ENCODE measurements around the gene SLC9A3. TPM values are rescaled to one million over a fixed set of nuclear protein-coding genes. Genes with fewer than 3 reads are reported as not detected.
"Not testable (repeated sequence)": the region's sequence is repeated elsewhere in the genome, so short reads cannot be mapped to it uniquely, and the experiment has no call there.

Gene SLC9A3
- total and polyA plus RNA-seq, 4 experiments from 2014 or later, result 2.2 to 3.1 (median 2.8) TPM

GRCh38 chr5:561408-561807, 37.2 kb upstream of the SLC9A3 start:
- peaks cover 0 to 2% (median 0%) of the 10 kb centered on the region in 8 donors for H3K9me3 Mint-ChIP-seq
- H3K27me3 ChIP-seq (ENCODE audit: insufficient read depth, low read length), result no peaks in the 10 kb centered on the region
- intact Hi-C loops (cut with micrococcal nuclease), result no loop called here
- no peaks in the 10 kb centered on the region for H3K4me1 ChIP-seq (ENCODE audit: insufficient read depth, low read length)
- no peak overlapping the region for H3K4me3 Mint-ChIP-seq
- CTCF ChIA-PET (ENCODE audit: partially characterized antibody), result no interaction called here
- peaks cover 0 to 2% (median 0%) of the 10 kb centered on the region in 4 donors for H3K4me1 Mint-ChIP-seq
- no peaks in the 10 kb centered on the region for H3K36me3 Mint-ChIP-seq
- no peak for DNase-seq
- POLR2A ChIA-PET (ENCODE audit: partially characterized antibody), result no interaction called here
- no peaks in the 10 kb centered on the region for H3K36me3 ChIP-seq (ENCODE audit: insufficient read depth, low read length)
- H3K4me3 ChIP-seq (ENCODE audit: low read length in 2 of 2), result no peak overlapping the region
- no peak overlapping the region for H3K27ac ChIP-seq (ENCODE audit: low read depth, low read length)
- peaks cover 10 to 12% of the 10 kb centered on the region in 2 donors for H3K27me3 Mint-ChIP-seq
- no peaks in the 10 kb centered on the region for H3K9me3 ChIP-seq (ENCODE audit: control insufficient read depth in 1 of 2, low read length in 2 of 2)
- no peak overlapping the region for H3K27ac Mint-ChIP-seq

GRCh38 chr5:560792-561166, 36.5 kb upstream of the SLC9A3 start:
- intact Hi-C loops (cut with micrococcal nuclease), result no loop called here
- Histone ChIP-seq H3K9me3 (ENCODE audit: control insufficient read depth in 1 of 2, low read length in 2 of 2) (no peaks in the 10 kb centered on the region), H3K36me3 (ENCODE audit: insufficient read depth, low read length) (no peaks in the 10 kb centered on the region), H3K27ac (ENCODE audit: low read depth, low read length) (no peak overlapping the region), H3K4me1 (ENCODE audit: insufficient read depth, low read length) (no peaks in the 10 kb centered on the region), H3K27me3 (ENCODE audit: insufficient read depth, low read length) (no peaks in the 10 kb centered on the region), H3K4me3 (ENCODE audit: low read length in 2 of 2) (no peak overlapping the region)
- Mint-ChIP-seq H3K4me1 (peaks cover 0 to 2% (median 0%) of the 10 kb centered on the region in 4 donors), H3K27me3 (peaks cover 8 to 10% of the 10 kb centered on the region in 2 donors), H3K27ac (no peak overlapping the region), H3K36me3 (no peaks in the 10 kb centered on the region), H3K9me3 (peaks cover 0 to 2% (median 0%) of the 10 kb centered on the region in 8 donors), H3K4me3 (no peak overlapping the region)
- no peak for DNase-seq
- ChIA-PET CTCF (ENCODE audit: partially characterized antibody) (no interaction called here), POLR2A (ENCODE audit: partially characterized antibody) (no interaction called here)

GRCh38 chr5:558871-559503, 34.7 kb upstream of the SLC9A3 start:
- Mint-ChIP-seq H3K9me3 (peaks cover 0 to 2% (median 0%) of the 10 kb centered on the region in 8 donors), H3K27ac (no peak overlapping the region), H3K4me1 (peaks cover 0 to 2% (median 0%) of the 10 kb centered on the region in 4 donors), H3K27me3 (peaks cover 8 to 10% of the 10 kb centered on the region in 2 donors), H3K4me3 (no peak overlapping the region), H3K36me3 (no peaks in the 10 kb centered on the region)
- Histone ChIP-seq H3K9me3 (ENCODE audit: control insufficient read depth in 1 of 2, low read length in 2 of 2) (no peaks in the 10 kb centered on the region), H3K27ac (ENCODE audit: low read depth, low read length) (no peak overlapping the region), H3K4me1 (ENCODE audit: insufficient read depth, low read length) (no peaks in the 10 kb centered on the region), H3K36me3 (ENCODE audit: insufficient read depth, low read length) (no peaks in the 10 kb centered on the region), H3K27me3 (ENCODE audit: insufficient read depth, low read length) (no peaks in the 10 kb centered on the region), H3K4me3 (ENCODE audit: low read length in 2 of 2) (no peak overlapping the region)
- intact Hi-C loops (cut with micrococcal nuclease), result no loop called here
- POLR2A ChIA-PET (ENCODE audit: partially characterized antibody), result no interaction called here
- DNase-seq, result no peak
- CTCF ChIA-PET (ENCODE audit: partially characterized antibody), result no interaction called here

- ChIA-PET POLR2A (ENCODE audit: partially characterized antibody) (no interaction called here), CTCF (ENCODE audit: partially characterized antibody) (no interaction called here)
- no peak for DNase-seq
- H3K4me1 Mint-ChIP-seq, result peaks cover 0 to 2% (median 0%) of the 10 kb centered on the region in 4 donors
- Histone ChIP-seq H3K27me3 (ENCODE audit: insufficient read depth, low read length) (no peaks in the 10 kb centered on the region), H3K36me3 (ENCODE audit: insufficient read depth, low read length) (no peaks in the 10 kb centered on the region), H3K27ac (ENCODE audit: low read depth, low read length) (no peak overlapping the region), H3K4me3 (ENCODE audit: low read length in 2 of 2) (no peak overlapping the region), H3K4me1 (ENCODE audit: insufficient read depth, low read length) (no peaks in the 10 kb centered on the region), H3K9me3 (ENCODE audit: control insufficient read depth in 1 of 2, low read length in 2 of 2) (no peaks in the 10 kb centered on the region)
- H3K4me3 Mint-ChIP-seq, result no peak overlapping the region
- no peak overlapping the region for H3K27ac Mint-ChIP-seq
- intact Hi-C loops (cut with micrococcal nuclease), result no loop called here
- H3K27me3 Mint-ChIP-seq, result peaks cover 8 to 10% of the 10 kb centered on the region in 2 donors
- peaks cover 0 to 2% (median 0%) of the 10 kb centered on the region in 8 donors for H3K9me3 Mint-ChIP-seq
- H3K36me3 Mint-ChIP-seq, result no peaks in the 10 kb centered on the region
Observed at GRCh38 chr5:558326-558725, 34.1 kb upstream of the SLC9A3 start.

GRCh38 chr5:557917-558316, 33.7 kb upstream of the SLC9A3 start:
- H3K9me3 ChIP-seq (ENCODE audit: control insufficient read depth in 1 of 2, low read length in 2 of 2); H3K27ac Mint-ChIP-seq; H3K4me3 ChIP-seq (ENCODE audit: low read length in 2 of 2); H3K4me1 Mint-ChIP-seq; H3K4me1 ChIP-seq (ENCODE audit: insufficient read depth, low read length); intact Hi-C loops (cut with micrococcal nuclease); H3K27ac ChIP-seq (ENCODE audit: low read depth, low read length); H3K27me3 ChIP-seq (ENCODE audit: insufficient read depth, low read length); H3K36me3 ChIP-seq (ENCODE audit: insufficient read depth, low read length); CTCF ChIA-PET (ENCODE audit: partially characterized antibody); H3K36me3 Mint-ChIP-seq; DNase-seq; POLR2A ChIA-PET (ENCODE audit: partially characterized antibody); H3K9me3 Mint-ChIP-seq: not testable (repeated sequence)
- Mint-ChIP-seq H3K27me3 (peaks cover 8 to 10% of the 10 kb centered on the region in 2 donors), H3K4me3 (peak overlapping the region in 1 of 8 donors; percentile 36)

- Histone ChIP-seq H3K27ac (ENCODE audit: low read depth, low read length) (no peak overlapping the region), H3K27me3 (ENCODE audit: insufficient read depth, low read length) (no peaks in the 10 kb centered on the region), H3K36me3 (ENCODE audit: insufficient read depth, low read length) (no peaks in the 10 kb centered on the region), H3K4me3 (ENCODE audit: low read length in 2 of 2) (no peak overlapping the region), H3K9me3 (ENCODE audit: control insufficient read depth in 1 of 2, low read length in 2 of 2) (no peaks in the 10 kb centered on the region), H3K4me1 (ENCODE audit: insufficient read depth, low read length) (no peaks in the 10 kb centered on the region)
- ChIA-PET CTCF (ENCODE audit: partially characterized antibody) (no interaction called here), POLR2A (ENCODE audit: partially characterized antibody) (no interaction called here)
- Mint-ChIP-seq H3K36me3 (no peaks in the 10 kb centered on the region), H3K4me1 (peaks cover 0 to 2% (median 0%) of the 10 kb centered on the region in 4 donors), H3K9me3 (peaks cover 0 to 2% (median 0%) of the 10 kb centered on the region in 8 donors), H3K27me3 (peaks cover 8 to 10% of the 10 kb centered on the region in 2 donors), H3K27ac (no peak overlapping the region), H3K4me3 (no peak overlapping the region)
- DNase-seq, result no peak
- intact Hi-C loops (cut with micrococcal nuclease), result no loop called here
Observed at GRCh38 chr5:556909-557441, 32.7 kb upstream of the SLC9A3 start.

GRCh38 chr5:555058-555623, 30.9 kb upstream of the SLC9A3 start:
- no peak for DNase-seq
- H3K4me1 ChIP-seq (ENCODE audit: insufficient read depth, low read length), result no peaks in the 10 kb centered on the region
- H3K27ac ChIP-seq (ENCODE audit: low read depth, low read length), result no peak overlapping the region
- no peaks in the 10 kb centered on the region for H3K4me1 Mint-ChIP-seq
- H3K27ac Mint-ChIP-seq, result no peak overlapping the region
- ChIA-PET CTCF (ENCODE audit: partially characterized antibody) (no interaction called here), POLR2A (ENCODE audit: partially characterized antibody) (no interaction called here)
- no peak overlapping the region for H3K4me3 ChIP-seq (ENCODE audit: low read length in 2 of 2)
- no peak overlapping the region for H3K4me3 Mint-ChIP-seq
- no peaks in the 10 kb centered on the region for H3K9me3 ChIP-seq (ENCODE audit: control insufficient read depth in 1 of 2, low read length in 2 of 2)
- intact Hi-C loops (cut with micrococcal nuclease), result no loop called here
- H3K36me3 Mint-ChIP-seq, result no peaks in the 10 kb centered on the region
- H3K27me3 ChIP-seq (ENCODE audit: insufficient read depth, low read length), result no peaks in the 10 kb centered on the region
- peaks cover 6 to 11% of the 10 kb centered on the region in 2 donors for H3K27me3 Mint-ChIP-seq
- H3K9me3 Mint-ChIP-seq, result peaks cover 0 to 3% (median under 1%) of the 10 kb centered on the region in 8 donors
- no peaks in the 10 kb centered on the region for H3K36me3 ChIP-seq (ENCODE audit: insufficient read depth, low read length)
